Endothelial cell of umbilical vein (primary cell): ENCODE results near the gene UROC1. TPM values are rescaled to one million over a fixed set of nuclear protein-coding genes. Genes with fewer than 3 reads are reported as not detected.

Experiments used
- BruUV-seq: library from RNA; stranded (reverse); fragments of 400-500 nt; replicated peaks from 2 replicates; lab custom pipeline; 2021; lab: Mats Ljungman, UMichigan
- CTCF ChIA-PET: fragments of 300-600, 350-600 bp; sonication (Branson Sonifier 250); formaldehyde crosslinking; loops from one replicate; lab custom pipeline; 2021; ENCODE audit warnings: antibody characterized with exemption, inconsistent platforms; lab: Charles Lee
- POLR2A ChIA-PET: fragments of 300-600, 350-600 bp; sonication (Branson Sonifier 250); formaldehyde crosslinking; loops from one replicate; lab custom pipeline; 2021; ENCODE audit warnings: antibody characterized with exemption, inconsistent platforms; lab: Charles Lee
- DNase-seq: peaks from one replicate; pipeline ENCODE4 v3.0.0-alpha.2; 2011; ENCODE audit warnings: low read depth, low spot score
- FAIRE-seq: peaks from 2 replicates; lab custom pipeline; 2011; peaks lifted over from hg19 to GRCh38; lab: Jason Lieb, UNC
- H2AFZ ChIP-seq: 2 replicates; pipeline ENCODE4 v1.6.0; 2012; ENCODE audit warnings: low read depth, low read length, control low read depth, inconsistent platforms
- H3K27ac ChIP-seq: 2 replicates; pipeline ENCODE4 v1.5.1; 2011; ENCODE audit warnings: low read depth, mild to moderate bottlenecking, control low read depth, low read length, moderate library complexity; ENCODE audit not compliant: insufficient read depth
- H3K27me3 ChIP-seq, 2 experiments: 2 replicates each; pipeline versions ENCODE4 v1.6.0 to v1.6.1; 2011; ENCODE audit warnings: low read length in 2 of 2, mixed read lengths in 1 of 2; ENCODE audit not compliant: control insufficient read depth in 2 of 2, insufficient read depth in 2 of 2
- H3K36me3 ChIP-seq, 2 experiments: 2 replicates in 1 of 2; 3 replicates in 1 of 2; pipeline ENCODE4 v1.5.1; 2011; ENCODE audit warnings: low read length in 2 of 2, mild to moderate bottlenecking in 1 of 2, moderate library complexity in 1 of 2; ENCODE audit not compliant: control insufficient read depth in 2 of 2, insufficient read depth in 2 of 2; ENCODE audit errors: extremely low read depth in 1 of 2
- H3K4me1 ChIP-seq: 3 replicates; pipeline ENCODE4 v1.5.1; 2011; ENCODE audit warnings: mild to moderate bottlenecking, low read length; ENCODE audit not compliant: control insufficient read depth, insufficient read depth; ENCODE audit errors: extremely low read depth
- H3K4me2 ChIP-seq: 2 replicates; pipeline ENCODE4 v1.6.1; 2011; ENCODE audit warnings: low read length, control low read depth, mixed read lengths; ENCODE audit not compliant: insufficient read depth
- H3K4me3 ChIP-seq, 3 experiments: fragments of 200-600 bp in 1 of 3; sonication (generic), shearing (Covaris generic) in 1 of 3; replicated peaks in 1 of 3; 2 replicates each; pipeline ENCODE4 v1.5.1; 2011 to 2016; ENCODE audit warnings: control low read depth in 3 of 3, low read length in 3 of 3, mild to moderate bottlenecking in 2 of 3, inconsistent platforms in 1 of 3, low read depth in 1 of 3, moderate library complexity in 1 of 3; ENCODE audit not compliant: insufficient read depth in 1 of 3
- H3K79me2 ChIP-seq: 2 replicates; pipeline ENCODE4 v1.6.0; 2012; ENCODE audit warnings: low read length, inconsistent platforms; ENCODE audit not compliant: control insufficient read depth, insufficient read depth
- H3K9ac ChIP-seq: replicated peaks from 2 replicates; pipeline ENCODE3; 2011; ENCODE audit warnings: low read length, control low read depth; ENCODE audit not compliant: insufficient read depth; ENCODE audit errors: extremely low read depth
- H3K9me1 ChIP-seq: replicated peaks from 3 replicates; pipeline ENCODE4 v1.6.0; 2011; ENCODE audit warnings: mild to moderate bottlenecking, low read length; ENCODE audit not compliant: control insufficient read depth, insufficient read depth; ENCODE audit errors: extremely low read depth
- H3K9me3 ChIP-seq: replicated peaks from 2 replicates; pipeline ENCODE4 v1.5.1; 2012; ENCODE audit warnings: low read length, inconsistent platforms; ENCODE audit not compliant: control insufficient read depth, insufficient read depth
- H4K20me1 ChIP-seq: replicated peaks from 2 replicates; pipeline ENCODE3; 2011; ENCODE audit warnings: mild to moderate bottlenecking, low read length; ENCODE audit not compliant: control insufficient read depth, insufficient read depth; ENCODE audit errors: extremely low read depth
- EZH2 ChIP-seq: IDR thresholded peaks from 2 replicates; pipeline ENCODE4 v1.6.1; 2012; ENCODE audit warnings: borderline replicate concordance, low read depth, mild to moderate bottlenecking, moderate library complexity, low read length, inconsistent platforms; ENCODE audit not compliant: severe bottlenecking
- FOS ChIP-seq: IDR thresholded peaks from 2 replicates; pipeline ENCODE4 v1.6.1; 2011; ENCODE audit warnings: mild to moderate bottlenecking, low read length, moderate library complexity, borderline replicate concordance; ENCODE audit not compliant: insufficient read depth
- GATA2 ChIP-seq: IDR thresholded peaks from 2 replicates; pipeline ENCODE4 v1.7.0; 2011; ENCODE audit warnings: low read depth, mild to moderate bottlenecking, moderate library complexity, mixed read lengths, low read length; ENCODE audit not compliant: insufficient read length, insufficient read depth
- JUN ChIP-seq: IDR thresholded peaks from 2 replicates; pipeline ENCODE4 v1.6.1; 2011; ENCODE audit warnings: borderline replicate concordance, low read depth; ENCODE audit not compliant: insufficient read length, insufficient read depth
- MYC ChIP-seq: IDR thresholded peaks from one replicate; pipeline ENCODE4 v1.6.1; 2011; ENCODE audit warnings: mild to moderate bottlenecking, low read depth, low read length
- POLR2A ChIP-seq: IDR thresholded peaks from 2 replicates; pipeline ENCODE4 v1.6.1; 2012; ENCODE audit warnings: low read depth, mild to moderate bottlenecking, control low read depth, low read length
- POLR2AphosphoS5 ChIP-seq: IDR thresholded peaks from 2 replicates; pipeline ENCODE4 v1.6.1; 2012; ENCODE audit warnings: low read depth, mild to moderate bottlenecking, control low read depth, low read length, moderate library complexity; ENCODE audit not compliant: insufficient read depth
- dilution Hi-C: fragments of 300-500 bp; cut with MboI; formaldehyde crosslinking; loops from one replicate; pipeline ENCODE4 v1.15.0; 2019; ENCODE audit warnings: low sequenced_read_pairs; ENCODE audit not compliant: extremely low pct_ligation_motif_present
- intact Hi-C: fragments of 100-400 bp; cut with micrococcal nuclease; formaldehyde crosslinking; loops from one replicate; pipeline ENCODE4 v1.10.0; 2022
- polyA plus RNA-seq, 4 experiments: library from polyadenylated mRNA; depleted of rRNA in 3 of 4; stranded (reverse) in 3 of 4; unstranded in 1 of 4; fragments of >200 nt; gene quantifications; 2 replicates each; pipeline versions ENCODE4 v1.2.1 to v1.2.3, GENCODE V29; 2011 to 2012; ENCODE audit warnings: missing spikeins in 1 of 4
- total RNA-seq: library from RNA; stranded (reverse); gene quantifications from 2 replicates; pipeline ENCODE4 v1.2.3, GENCODE V29; 2021
- TF ChIP-seq, protein P1 (sequence below): IDR thresholded peaks from 2 replicates; pipeline ENCODE4 v1.6.1; 2011; ENCODE audit not compliant: insufficient read depth, insufficient read length
- TF ChIP-seq, protein P2 (sequence below), 2 donors: IDR thresholded peaks; 1 replicate in 1 of 2; 2 replicates in 1 of 2; pipeline ENCODE4 v1.5.1; 2011; ENCODE audit warnings: low read length in 2 of 2, mild to moderate bottlenecking in 2 of 2, moderate library complexity in 2 of 2, control low read depth in 1 of 2, inconsistent platforms in 1 of 2, low read depth in 1 of 2; ENCODE audit not compliant: insufficient read depth in 1 of 2; ENCODE audit errors: extremely low read depth in 1 of 2

Gene UROC1
- total and polyA plus RNA-seq, 2 donors (not counting 3 experiments of a cell fraction or from before 2014, with no cell fraction given): not detected

DNA sequence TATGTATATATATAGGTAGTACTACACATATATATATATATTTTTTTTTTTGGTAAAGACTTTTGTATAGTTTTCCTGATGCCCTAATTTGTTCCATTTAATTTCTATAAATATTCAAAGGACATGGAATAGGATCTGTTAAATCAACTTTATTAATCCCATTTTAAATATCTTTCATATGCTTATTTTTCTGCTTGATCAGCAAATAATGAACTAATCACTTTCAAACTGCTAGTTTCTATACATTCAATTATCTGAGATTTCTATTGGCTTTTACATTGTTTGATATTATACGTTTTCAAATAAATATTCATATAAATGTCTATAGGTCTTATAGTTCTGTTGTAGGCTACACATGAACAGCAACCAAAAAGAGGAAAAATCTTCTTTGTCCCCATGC, 63.5 kb downstream of the UROC1 start:
- Histone ChIP-seq H3K79me2 (peaks cover 4% of the 10 kb centered on the region), H3K27ac (no peak overlapping the region), H3K27me3 (no peaks in the 10 kb centered on the region), H3K4me1 (no peaks in the 10 kb centered on the region), H4K20me1 (no peaks in the 10 kb centered on the region), H3K9ac (no peak overlapping the region), H3K4me3 (no peak overlapping the region), H3K9me3 (no peaks in the 10 kb centered on the region), H3K9me1 (no peaks in the 10 kb centered on the region), H3K4me2 (no peak overlapping the region), H3K36me3 (peaks cover 5 to 20% of the 10 kb centered on the region in 2 experiments), H2AFZ (no peak overlapping the region)
- BruUV-seq: no TSS peak
- FAIRE-seq (no peak), DNase-seq (no peak)
- POLR2A ChIA-PET: no interaction called here
- dilution Hi-C loops: no loop called here
- CTCF ChIA-PET: interaction anchor here (1.0 kb wide), 2 partner anchors 22 to 194 kb away, joined by 3 read pairs; partner anchors contain the start of gene ZXDC
- intact Hi-C loops: no loop called here
- TF ChIP-seq MYC: no peak
- no peak for TF ChIP-seq POLR2AphosphoS5
- TF ChIP-seq, protein P1, sequence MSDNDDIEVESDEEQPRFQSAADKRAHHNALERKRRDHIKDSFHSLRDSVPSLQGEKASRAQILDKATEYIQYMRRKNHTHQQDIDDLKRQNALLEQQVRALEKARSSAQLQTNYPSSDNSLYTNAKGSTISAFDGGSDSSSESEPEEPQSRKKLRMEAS: no peak
- no peak for TF ChIP-seq JUN
- no peak for TF ChIP-seq GATA2
- no peak for TF ChIP-seq EZH2
- TF ChIP-seq FOS: no peak
- TF ChIP-seq POLR2A: no peak
- TF ChIP-seq, protein P2, sequence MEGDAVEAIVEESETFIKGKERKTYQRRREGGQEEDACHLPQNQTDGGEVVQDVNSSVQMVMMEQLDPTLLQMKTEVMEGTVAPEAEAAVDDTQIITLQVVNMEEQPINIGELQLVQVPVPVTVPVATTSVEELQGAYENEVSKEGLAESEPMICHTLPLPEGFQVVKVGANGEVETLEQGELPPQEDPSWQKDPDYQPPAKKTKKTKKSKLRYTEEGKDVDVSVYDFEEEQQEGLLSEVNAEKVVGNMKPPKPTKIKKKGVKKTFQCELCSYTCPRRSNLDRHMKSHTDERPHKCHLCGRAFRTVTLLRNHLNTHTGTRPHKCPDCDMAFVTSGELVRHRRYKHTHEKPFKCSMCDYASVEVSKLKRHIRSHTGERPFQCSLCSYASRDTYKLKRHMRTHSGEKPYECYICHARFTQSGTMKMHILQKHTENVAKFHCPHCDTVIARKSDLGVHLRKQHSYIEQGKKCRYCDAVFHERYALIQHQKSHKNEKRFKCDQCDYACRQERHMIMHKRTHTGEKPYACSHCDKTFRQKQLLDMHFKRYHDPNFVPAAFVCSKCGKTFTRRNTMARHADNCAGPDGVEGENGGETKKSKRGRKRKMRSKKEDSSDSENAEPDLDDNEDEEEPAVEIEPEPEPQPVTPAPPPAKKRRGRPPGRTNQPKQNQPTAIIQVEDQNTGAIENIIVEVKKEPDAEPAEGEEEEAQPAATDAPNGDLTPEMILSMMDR (IDR thresholded peaks at IDR 0.05; ENCODE audit: extremely low read depth in 1 of 2, insufficient read depth in 1 of 2, low read depth in 1 of 2, low read length in 2 of 2): no peak
